OCI-M2 (cell line): ENCODE data around the gene ATXN7L2.
A peak's percentile ranks its signal among the peaks of the same experiment; 100 is the strongest.

Experiments used
- DNase-seq: peaks from one replicate; lab custom pipeline; 2025; ENCODE audit not compliant: unreplicated experiment; lab: John Stamatoyannopoulos, UW

Gene ATXN7L2

DNA sequence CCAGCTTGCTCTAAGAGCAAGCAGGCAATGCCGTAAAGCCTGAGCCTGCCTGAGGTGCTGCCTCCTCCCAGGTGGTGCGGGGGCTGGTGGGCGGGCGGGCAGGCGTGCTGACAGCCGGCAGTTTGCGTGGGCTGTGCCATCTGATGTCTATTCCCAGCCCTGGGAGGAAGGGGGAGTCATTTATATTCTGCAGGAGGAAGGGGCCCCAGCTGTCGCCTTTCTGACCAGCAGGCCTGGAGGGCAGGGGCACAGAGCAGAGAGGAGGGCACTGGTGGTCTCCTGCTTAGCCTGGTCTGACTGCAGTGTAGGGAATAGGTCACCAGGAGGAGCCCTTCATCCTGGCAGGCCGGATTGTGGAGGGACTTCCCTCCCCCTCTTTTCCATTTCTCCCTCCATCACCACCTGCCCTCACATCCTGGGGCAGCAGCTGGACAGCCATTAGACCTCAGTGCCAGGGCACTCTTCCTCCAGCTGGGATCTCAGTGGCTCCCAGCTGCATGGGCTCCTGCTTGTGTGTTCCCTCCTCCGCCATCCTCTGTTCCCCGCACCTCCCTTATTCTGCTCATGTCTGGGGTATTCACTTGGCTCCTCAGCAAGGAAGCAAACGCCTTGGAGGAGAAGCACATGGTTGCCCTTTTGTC is 14.6 kb downstream of the ATXN7L2 start:
- DNase-seq: no peak

DNA sequence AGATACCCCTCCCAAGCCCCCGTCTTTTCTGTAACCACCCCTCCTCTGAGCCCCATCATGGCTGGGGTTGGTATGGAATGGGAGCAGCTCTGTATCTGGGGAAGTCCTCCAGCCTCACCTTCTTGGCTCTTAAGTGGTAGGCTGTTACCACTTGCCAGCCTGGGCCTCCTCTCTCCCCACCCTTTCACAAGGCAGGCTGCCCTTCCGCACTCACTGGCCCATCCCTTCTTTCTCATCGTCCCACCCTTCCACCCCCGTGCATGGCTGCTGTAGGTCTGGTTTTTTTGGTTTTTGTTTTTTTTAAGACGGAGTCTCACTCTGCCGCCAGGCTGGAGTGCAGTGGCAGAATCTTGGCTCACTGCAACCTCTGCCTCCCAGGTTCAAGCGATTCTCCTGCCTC is 15.4 kb downstream of the ATXN7L2 start:
- DNase-seq: no peak

DNA sequence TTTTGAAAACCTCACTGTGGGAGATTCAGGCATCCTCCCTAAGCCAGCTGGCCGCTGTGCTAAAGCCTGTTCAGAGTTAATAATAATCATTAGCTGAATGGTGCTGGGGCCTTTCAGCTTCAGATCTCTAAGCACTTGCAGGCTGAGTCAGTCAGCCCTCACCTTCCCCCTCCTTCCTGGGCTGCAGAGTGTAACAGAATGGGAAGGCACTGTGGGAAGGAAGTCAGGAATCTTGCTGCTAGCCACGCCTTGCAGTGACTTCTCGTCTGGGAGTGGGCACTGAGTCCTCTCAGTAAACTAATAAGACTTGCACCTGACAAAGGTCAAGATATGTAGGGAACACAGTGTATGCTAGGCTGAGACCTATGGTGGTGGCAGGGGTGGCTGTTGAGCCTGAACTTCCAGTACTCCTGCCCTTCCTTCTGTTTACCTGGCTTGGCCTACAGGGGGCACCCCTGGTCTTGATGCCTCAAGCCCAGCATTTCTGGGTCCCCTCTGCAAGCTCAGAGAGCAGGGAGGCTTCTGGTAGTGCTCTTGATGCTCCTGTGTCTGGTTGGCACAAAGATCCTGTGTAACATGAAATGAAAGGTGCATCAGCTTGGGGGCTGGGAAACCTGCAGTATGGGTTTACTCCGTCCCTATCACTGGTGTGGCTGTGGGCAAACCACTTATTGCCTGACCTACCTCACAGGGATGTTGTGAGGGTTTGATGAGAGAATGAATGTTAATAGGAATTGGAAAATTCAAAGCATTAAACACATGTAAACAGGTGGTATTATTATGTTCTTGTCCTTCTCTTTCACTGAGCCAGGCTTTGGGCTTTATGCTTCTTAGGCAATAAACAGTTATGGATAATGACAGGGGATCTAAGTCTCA is 16.2 kb downstream of the ATXN7L2 start:
- no peak for DNase-seq

GRCh38 chr1:109500941-109501381 is 17.3 kb downstream of the ATXN7L2 start:
- DNase-seq: no peak

- DNase-seq: peak; percentile 32
Observed at GRCh38 chr1:109501644-109502363, 18.1 kb downstream of the ATXN7L2 start.

GRCh38 chr1:109502364-109502851 is 18.7 kb downstream of the ATXN7L2 start:
- DNase-seq: no peak

DNA sequence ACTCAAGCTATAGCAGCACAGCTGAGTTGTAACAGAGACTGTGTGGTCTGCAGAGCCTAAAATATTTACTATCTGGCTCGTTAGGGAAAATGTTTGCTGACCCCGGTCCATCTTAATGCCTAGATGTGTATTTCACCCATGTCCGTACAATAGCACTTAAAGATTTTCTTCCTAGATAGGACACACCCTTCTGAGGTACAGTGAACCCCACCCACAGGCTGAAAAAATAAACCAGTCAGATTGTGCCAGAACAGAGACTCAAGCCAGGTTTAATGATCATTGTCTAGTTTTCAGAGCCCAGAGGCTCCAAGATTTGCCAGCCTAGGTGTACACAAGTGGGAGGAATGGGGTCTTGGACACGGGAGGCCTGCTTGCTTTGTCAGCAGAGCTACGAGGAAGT is 20.2 kb downstream of the ATXN7L2 start:
- DNase-seq: no peak

- no peak for DNase-seq
Observed at GRCh38 chr1:109504974-109505373, 21.3 kb downstream of the ATXN7L2 start.

GRCh38 chr1:109508001-109508872 is 24.5 kb downstream of the ATXN7L2 start:
- DNase-seq: no peak

DNA sequence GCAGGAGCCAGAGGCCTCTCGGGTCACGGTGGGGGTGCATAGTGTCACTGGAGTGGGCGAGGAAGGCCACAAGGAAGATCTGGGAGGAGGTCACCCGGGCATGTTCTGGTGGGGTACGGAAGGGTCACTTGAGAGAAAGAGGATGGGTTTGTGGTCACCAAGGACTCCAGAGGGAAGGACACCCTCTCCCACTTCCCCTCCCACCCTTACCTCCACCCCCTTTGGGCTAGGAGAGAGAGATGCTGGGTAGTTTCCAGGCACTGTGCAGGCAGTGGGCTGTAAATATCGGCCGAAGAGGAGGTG is 25.1 kb downstream of the ATXN7L2 start:
- DNase-seq: no peak

- DNase-seq: no peak
Observed at GRCh38 chr1:109509176-109510134, 25.8 kb downstream of the ATXN7L2 start, which contains the start of gene AMIGO1. TSS of gene AMIGO1 (minus strand) at chr1:109509727. CDS start at chr1:109508912, 815 bp downstream.

DNA sequence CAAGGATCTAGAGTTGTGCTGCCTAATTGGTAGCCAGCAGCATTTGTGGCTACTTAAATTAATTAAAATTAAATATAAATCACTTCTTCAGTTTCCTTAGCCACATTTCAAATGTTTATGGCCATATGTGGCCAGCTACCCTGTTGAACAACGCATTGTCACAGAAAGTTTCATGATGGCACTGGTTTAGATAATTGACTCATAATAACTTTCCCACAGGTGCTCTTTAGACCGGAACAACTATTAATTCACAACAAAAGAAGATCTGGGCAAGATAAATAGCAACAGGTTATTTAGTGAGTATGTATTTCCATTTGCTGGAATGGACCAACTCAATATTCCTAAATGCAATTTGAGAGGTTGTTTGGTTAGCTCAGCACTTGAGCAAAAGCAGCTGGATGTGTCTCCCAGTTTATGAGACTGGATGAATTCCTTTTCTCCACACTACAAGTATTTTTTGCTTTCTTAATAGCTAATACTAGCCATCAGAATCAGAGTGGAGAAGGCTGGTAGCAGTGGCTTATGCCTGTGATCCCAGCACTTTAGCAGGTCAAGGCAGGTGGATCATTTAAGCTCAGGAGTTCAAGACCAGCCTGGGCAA is 29.5 kb downstream of the ATXN7L2 start:
- DNase-seq: no peak

GRCh38 chr1:109514846-109515245 is 31.1 kb downstream of the ATXN7L2 start:
- DNase-seq: no peak

DNA sequence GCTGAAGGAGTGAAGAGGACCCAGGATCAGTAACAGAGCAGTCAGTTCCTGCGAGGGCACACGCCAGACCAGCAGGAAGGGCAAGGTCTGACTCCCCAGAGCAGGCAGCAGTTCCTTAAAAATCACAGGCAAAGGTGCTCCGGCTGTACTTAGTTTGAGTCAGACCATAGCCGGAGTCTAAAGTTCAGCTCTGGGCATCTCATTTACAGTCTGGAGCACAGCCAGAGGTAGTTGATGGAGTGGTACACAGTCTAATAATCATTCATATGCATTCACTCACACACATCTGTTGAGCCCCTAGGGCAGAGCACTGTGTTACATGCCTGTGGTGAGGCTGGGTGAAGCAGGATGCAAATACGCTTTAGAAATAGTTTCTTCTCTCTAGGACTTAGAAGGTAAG is 33.2 kb downstream of the ATXN7L2 start:
- no peak for DNase-seq

GRCh38 chr1:109517337-109517736 is 33.6 kb downstream of the ATXN7L2 start:
- DNase-seq: no peak

DNA sequence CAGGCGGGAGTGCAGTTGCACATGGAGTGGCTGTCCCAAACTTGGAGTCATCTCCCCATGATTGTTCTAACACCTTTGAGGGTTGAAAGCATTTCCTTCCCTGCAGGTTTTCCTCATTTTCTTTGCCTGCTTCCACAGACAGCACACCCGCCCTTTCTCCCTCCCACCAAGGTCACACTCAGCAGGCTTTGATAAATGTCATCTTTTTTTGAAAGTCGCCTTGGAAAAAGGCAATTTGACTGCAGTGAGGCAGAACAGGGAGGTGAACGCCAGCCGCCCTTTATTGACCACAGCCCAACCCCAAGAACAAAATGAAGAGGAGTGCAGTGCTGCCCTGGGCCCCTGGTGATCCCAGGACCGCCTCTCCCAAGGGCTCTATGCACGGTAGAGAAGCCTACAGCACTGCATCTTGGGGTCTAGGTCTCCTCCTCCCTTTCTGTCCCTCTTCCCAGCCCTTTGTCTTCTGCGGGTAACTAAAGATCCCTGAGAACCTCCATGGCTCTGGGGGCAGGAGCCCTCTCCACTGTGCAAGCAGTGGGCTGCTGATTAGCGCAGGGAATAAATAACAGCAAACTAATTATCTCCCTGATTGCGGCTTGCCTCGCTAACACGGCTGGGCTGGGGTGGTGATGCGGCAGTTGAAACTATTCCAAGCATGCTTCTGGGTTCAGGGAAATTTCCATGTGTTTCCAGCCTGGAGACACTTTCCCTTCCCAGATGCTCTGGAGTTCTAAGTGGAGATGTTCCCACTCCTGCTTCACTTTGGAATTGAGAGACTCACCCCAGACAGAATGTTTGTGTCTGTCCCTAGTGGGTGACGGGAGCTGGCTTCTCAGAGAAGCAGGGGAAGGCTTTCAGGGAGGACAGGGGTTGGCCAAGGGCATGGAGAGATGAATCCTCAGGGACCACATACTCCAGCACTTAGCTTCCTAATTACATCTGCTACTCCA is 37.6 kb downstream of the ATXN7L2 start:
- DNase-seq: no peak

DNA sequence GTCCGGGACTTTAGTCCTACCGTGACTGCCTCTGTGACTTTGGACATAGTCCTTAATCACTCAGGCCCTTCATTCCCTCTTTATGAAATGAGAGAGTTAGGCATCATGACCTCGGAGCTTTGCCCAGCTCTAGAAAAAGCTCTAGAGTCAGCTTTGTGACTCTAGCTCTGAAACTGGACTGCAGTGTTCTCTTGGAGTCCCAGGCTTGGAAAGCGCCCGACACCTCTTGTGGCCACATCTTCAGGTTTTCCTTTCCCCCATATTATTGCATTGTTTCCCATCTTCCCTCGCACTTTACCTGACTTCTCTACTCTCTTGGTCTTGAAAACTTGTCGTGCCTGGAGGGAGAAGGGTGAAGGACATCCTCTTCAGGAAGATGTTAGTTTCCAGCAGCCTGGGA is 38.3 kb downstream of the ATXN7L2 start:
- DNase-seq: no peak

- no peak for DNase-seq
Observed at GRCh38 chr1:109523706-109524105, 40.0 kb downstream of the ATXN7L2 start.
